Esophagus squamous epithelium (tissue), 5 donors: ENCODE data around the gene CA10. TPM values are rescaled to one million over a fixed set of nuclear protein-coding genes. Genes with fewer than 3 reads are reported as not detected.

Experiments
- DNase-seq: peaks from one replicate; lab custom pipeline; 2025; lab: John Stamatoyannopoulos, UW
- H3K27ac ChIP-seq, 4 donors: fragments of 200-600 bp; sonication (generic); one replicate each; pipeline ENCODE4 v1.5.1; 2016 to 2019; ENCODE audit warnings: mild to moderate bottlenecking in 1 of 4
- H3K27me3 ChIP-seq, 4 donors: fragments of 200-600 bp; sonication (generic); 1 replicate in 3 of 4; 2 replicates in 1 of 4; pipeline versions ENCODE4 v1.5.1 to v1.6.0; 2017 to 2021; ENCODE audit warnings: antibody characterized with exemption in 1 of 4
- H3K36me3 ChIP-seq, 3 donors: fragments of 200-600 bp; sonication (generic); one replicate each; pipeline ENCODE4 v1.5.1; 2016 to 2019
- H3K4me1 ChIP-seq, 3 donors: fragments of 200-600 bp; sonication (generic); one replicate each; pipeline ENCODE4 v1.5.1; 2017 to 2019
- H3K4me3 ChIP-seq, 4 donors: fragments of 200-600 bp; sonication (generic); 1 replicate in 3 of 4; 2 replicates in 1 of 4; pipeline ENCODE4 v1.5.1; 2016 to 2019; ENCODE audit warnings: mild to moderate bottlenecking in 2 of 4, moderate library complexity in 1 of 4
- H3K9me3 ChIP-seq, 3 donors: fragments of 200-600 bp; sonication (generic); one replicate each; pipeline ENCODE4 v1.5.1; 2016 to 2019
- POLR2A ChIP-seq, 4 donors: fragments of 450-650 bp; IDR thresholded peaks; one replicate each; pipeline ENCODE4 v1.6.1; 2017; ENCODE audit warnings: antibody characterized with exemption in 4 of 4, mild to moderate bottlenecking in 4 of 4, moderate library complexity in 3 of 4
- WGBS, 2 donors: methylation state at CpG; one replicate each; pipeline ENCODE4 v1.1.5; 2018; 5-methylcytosine and 5-hydroxymethylcytosine counted together
- intact Hi-C: fragments of 100-400 bp; cut with DNase I; formaldehyde crosslinking; loops from one replicate; pipeline ENCODE4 v1.15.0; 2022
- total RNA-seq, 4 donors: library from RNA; depleted of rRNA; stranded (reverse); fragments of >200 nt; gene quantifications; one replicate each; pipeline ENCODE4 v1.1.0, GENCODE V29; 2016
- TF ChIP-seq, protein P1 (sequence below), 6 experiments: fragments of 450-650 bp in 4 of 6; fragments of 200-600 bp in 2 of 6; sonication (generic) in 2 of 6; IDR thresholded peaks; one replicate each; pipeline ENCODE4 v1.5.1; 2016 to 2019; ENCODE audit warnings: antibody characterized with exemption in 6 of 6, mild to moderate bottlenecking in 4 of 6, moderate library complexity in 4 of 6
- donor health status: DM: yes; HTN: yes; CAD: no.

CA10 gene
- total RNA-seq, 4 donors from 2014 or later, result 0.38 TPM; not detected in 3

DNA sequence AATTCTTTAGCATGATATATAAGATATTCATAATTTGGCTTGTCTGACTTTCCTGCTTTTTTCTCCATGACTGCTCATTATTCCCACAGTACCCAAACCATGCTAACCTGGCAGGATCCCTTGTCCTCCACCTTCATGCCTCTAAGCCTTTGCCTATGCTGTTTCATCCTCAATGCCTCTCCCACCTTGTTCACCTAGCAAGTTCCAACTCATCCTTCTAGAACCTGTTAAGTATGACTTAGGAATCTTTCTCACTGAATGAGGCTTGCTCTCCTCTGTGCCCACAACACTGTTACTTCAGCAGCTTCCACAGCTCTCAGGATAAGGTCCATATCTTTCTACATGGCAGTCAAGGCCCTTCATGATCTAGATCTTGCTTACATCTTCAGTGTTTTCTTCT lies 34.0 kb downstream of the CA10 start:
- Histone ChIP-seq H3K4me1 (no peaks in the 10 kb centered on the region), H3K9me3 (no peaks in the 10 kb centered on the region), H3K27me3 (peaks cover 0 to 2% (median 0%) of the 10 kb centered on the region in 4 donors), H3K27ac (no peak overlapping the region), H3K4me3 (no peak overlapping the region), H3K36me3 (no peaks in the 10 kb centered on the region)
- intact Hi-C loops, result no loop called here
- TF ChIP-seq POLR2A (IDR thresholded peaks at IDR 0.05), result no peak
- TF ChIP-seq, protein P1, sequence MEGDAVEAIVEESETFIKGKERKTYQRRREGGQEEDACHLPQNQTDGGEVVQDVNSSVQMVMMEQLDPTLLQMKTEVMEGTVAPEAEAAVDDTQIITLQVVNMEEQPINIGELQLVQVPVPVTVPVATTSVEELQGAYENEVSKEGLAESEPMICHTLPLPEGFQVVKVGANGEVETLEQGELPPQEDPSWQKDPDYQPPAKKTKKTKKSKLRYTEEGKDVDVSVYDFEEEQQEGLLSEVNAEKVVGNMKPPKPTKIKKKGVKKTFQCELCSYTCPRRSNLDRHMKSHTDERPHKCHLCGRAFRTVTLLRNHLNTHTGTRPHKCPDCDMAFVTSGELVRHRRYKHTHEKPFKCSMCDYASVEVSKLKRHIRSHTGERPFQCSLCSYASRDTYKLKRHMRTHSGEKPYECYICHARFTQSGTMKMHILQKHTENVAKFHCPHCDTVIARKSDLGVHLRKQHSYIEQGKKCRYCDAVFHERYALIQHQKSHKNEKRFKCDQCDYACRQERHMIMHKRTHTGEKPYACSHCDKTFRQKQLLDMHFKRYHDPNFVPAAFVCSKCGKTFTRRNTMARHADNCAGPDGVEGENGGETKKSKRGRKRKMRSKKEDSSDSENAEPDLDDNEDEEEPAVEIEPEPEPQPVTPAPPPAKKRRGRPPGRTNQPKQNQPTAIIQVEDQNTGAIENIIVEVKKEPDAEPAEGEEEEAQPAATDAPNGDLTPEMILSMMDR (IDR thresholded peaks at IDR 0.05), result no peak
- DNase-seq, result no peak

- no peak for DNase-seq
- no peaks in the 10 kb centered on the region for H3K4me1 ChIP-seq
- peaks cover 0 to 2% (median 0%) of the 10 kb centered on the region in 4 donors for H3K27me3 ChIP-seq
- no peak overlapping the region for H3K4me3 ChIP-seq
- 64 to 76% methylated on average over 2 of the region's 2 CpGs for WGBS, 2 donors
- no peaks in the 10 kb centered on the region for H3K36me3 ChIP-seq
- TF ChIP-seq, protein P1 (IDR thresholded peaks at IDR 0.05), result no peak
- no peak for TF ChIP-seq POLR2A (IDR thresholded peaks at IDR 0.05)
- H3K9me3 ChIP-seq, result peaks cover 0 to 4% (median 0%) of the 10 kb centered on the region in 3 donors
- H3K27ac ChIP-seq, result no peak overlapping the region
- intact Hi-C loops, result no loop called here
Measured at GRCh38 chr17:52120465-52120864, 38.0 kb downstream of the CA10 start.

DNA sequence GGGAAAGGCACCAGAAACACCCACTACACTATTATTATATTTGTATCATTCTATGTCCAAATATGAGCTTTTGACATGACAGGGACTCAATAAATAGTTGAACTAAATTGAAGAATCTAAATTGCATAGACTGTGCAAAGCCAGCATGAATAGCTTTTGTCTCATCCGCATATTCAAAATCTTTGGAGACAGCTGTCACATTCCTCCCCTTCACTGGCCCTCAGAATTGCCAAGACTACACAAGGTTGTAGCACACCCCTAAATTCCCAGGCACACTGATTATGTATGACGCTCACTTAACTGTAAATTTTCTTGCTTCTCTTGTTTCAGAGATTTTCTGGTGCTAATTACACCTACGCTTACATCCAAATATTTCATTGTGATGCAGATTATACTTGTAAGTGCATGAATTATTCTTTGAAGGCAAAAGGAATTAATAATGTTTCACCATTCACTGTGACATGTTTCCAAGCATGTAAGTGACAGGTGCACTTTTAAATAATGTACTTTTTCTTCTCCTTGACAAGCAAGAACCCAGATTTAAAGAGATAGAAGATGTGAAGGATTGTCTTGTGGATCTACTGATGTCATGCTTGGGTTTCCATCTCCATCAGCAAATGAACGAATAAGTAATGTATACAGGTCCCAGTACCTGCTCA lies 47.5 kb downstream of the CA10 start:
- Histone ChIP-seq H3K27ac (no peak overlapping the region), H3K4me1 (no peaks in the 10 kb centered on the region), H3K36me3 (no peaks in the 10 kb centered on the region), H3K9me3 (no peaks in the 10 kb centered on the region), H3K27me3 (peaks cover 0 to 15% (median 0%) of the 10 kb centered on the region in 4 donors), H3K4me3 (no peak overlapping the region)
- TF ChIP-seq POLR2A (IDR thresholded peaks at IDR 0.05), result no peak
- TF ChIP-seq, protein P1 (IDR thresholded peaks at IDR 0.05), result no peak
- WGBS, 2 donors, result 56 to 65% methylated on average over 4 of the region's 4 CpGs
- DNase-seq, result no peak
- intact Hi-C loops, result no loop called here

DNA sequence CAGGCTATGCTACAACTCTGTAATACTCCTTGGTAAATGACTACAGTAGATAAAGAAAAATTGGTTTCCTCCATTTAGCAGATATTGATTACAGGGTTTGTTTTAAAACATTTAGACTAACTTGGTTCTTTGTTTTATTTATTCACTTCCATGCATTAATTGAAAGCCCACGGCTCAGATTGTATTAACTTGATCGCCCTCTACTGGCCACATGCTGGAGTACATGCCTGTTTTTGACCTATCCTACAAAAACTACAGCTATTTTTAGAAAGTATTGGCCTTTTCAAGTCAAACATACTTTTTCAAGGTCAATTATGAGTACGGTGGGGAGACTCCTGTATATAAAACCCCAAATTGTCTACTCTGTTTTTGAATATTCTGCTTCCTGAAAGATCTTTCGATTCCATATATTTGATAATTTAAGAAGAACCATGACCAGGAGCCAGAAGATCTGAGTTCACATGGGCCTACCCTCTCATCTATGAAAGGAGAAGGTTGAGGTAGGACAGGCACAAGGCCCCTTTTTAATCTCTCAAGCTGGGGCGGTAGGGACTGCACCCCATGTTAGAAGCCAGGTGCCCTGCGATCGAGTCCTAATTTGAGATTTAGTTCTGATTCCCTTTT lies 51.8 kb downstream of the CA10 start:
- Histone ChIP-seq H3K9me3 (no peaks in the 10 kb centered on the region), H3K27ac (no peak overlapping the region), H3K4me1 (no peaks in the 10 kb centered on the region), H3K36me3 (no peaks in the 10 kb centered on the region), H3K27me3 (peaks cover 0 to 15% (median 0%) of the 10 kb centered on the region in 4 donors), H3K4me3 (no peak overlapping the region)
- 43 to 50% methylated on average over 7 of the region's 7 CpGs for WGBS, 2 donors
- TF ChIP-seq POLR2A (IDR thresholded peaks at IDR 0.05), result no peak
- TF ChIP-seq, protein P1 (IDR thresholded peaks at IDR 0.05), result peak; percentile 34 to 69 (median 56)
- intact Hi-C loops, result no loop called here
- DNase-seq, result no peak

DNA sequence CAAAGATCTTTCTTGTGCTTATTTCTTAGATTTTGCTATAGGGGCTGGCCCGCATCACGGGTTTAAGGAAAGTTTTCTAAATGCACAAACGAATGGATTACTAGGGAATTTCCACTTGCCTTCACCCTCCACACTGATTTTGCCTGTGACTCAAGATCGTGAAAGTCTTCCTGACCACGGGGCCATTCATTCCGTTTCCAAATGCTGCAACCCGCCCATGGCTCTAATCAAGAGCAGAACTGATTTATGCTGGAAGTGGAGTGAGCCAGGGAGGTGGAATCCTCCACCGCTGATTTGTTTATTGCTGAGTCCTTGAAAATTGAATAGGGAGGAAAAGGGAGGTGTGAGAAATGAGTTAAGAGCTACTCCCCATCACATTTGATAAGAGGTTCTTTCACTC lies 52.4 kb downstream of the CA10 start:
- WGBS, 2 donors, result 55 to 65% methylated on average over 8 of the region's 8 CpGs
- Histone ChIP-seq H3K27me3 (peaks cover 0 to 15% (median 0%) of the 10 kb centered on the region in 4 donors), H3K9me3 (no peaks in the 10 kb centered on the region), H3K4me3 (no peak overlapping the region), H3K27ac (no peak overlapping the region), H3K4me1 (no peaks in the 10 kb centered on the region), H3K36me3 (no peaks in the 10 kb centered on the region)
- intact Hi-C loops, result no loop called here
- DNase-seq, result no peak
- TF ChIP-seq, protein P1 (IDR thresholded peaks at IDR 0.05), result no peak
- no peak for TF ChIP-seq POLR2A (IDR thresholded peaks at IDR 0.05)
